GM23338 (cell line): Measurements from ENCODE around the gene LRRC27. TPM values are rescaled to one million over a fixed set of nuclear protein-coding genes. Genes with fewer than 3 reads are reported as not detected.

Experiments
- ATAC-seq: fragments of 200-7000 bp; cut with Tn5 transposase; 3 replicates; pipeline ENCODE4 v1.9.1; 2020
- DNase-seq: peaks from one replicate; pipeline ENCODE4 v3.0.0-alpha.2; 2015; ENCODE audit warnings: low spot score
- H2AFZ ChIP-seq: fragments of 200-600 bp; sonication (generic); 2 replicates; pipeline ENCODE4 v1.8.0; 2016; ENCODE audit warnings: antibody characterized with exemption, mild to moderate bottlenecking, moderate library complexity
- H3F3A ChIP-seq: fragments of 200-600 bp; sonication (generic); replicated peaks from 2 replicates; pipeline ENCODE4 v1.8.0; 2017; ENCODE audit warnings: antibody characterized with exemption, mixed run types, low read depth
- H3K27ac ChIP-seq: fragments of 200-600 bp; sonication (generic); 2 replicates; pipeline ENCODE4 v1.6.1; 2016; ENCODE audit warnings: low read depth
- H3K27me3 ChIP-seq: fragments of 200-600 bp; sonication (generic); 2 replicates; pipeline ENCODE4 v1.8.0; 2016; ENCODE audit warnings: mild to moderate bottlenecking, mixed run types, moderate library complexity; ENCODE audit not compliant: insufficient read depth
- H3K36me3 ChIP-seq: fragments of 200-600 bp; sonication (generic); 2 replicates; pipeline ENCODE4 v1.8.0; 2016; ENCODE audit warnings: mild to moderate bottlenecking; ENCODE audit not compliant: insufficient read depth
- H3K4me1 ChIP-seq: fragments of 200-600 bp; sonication (generic); 2 replicates; pipeline ENCODE4 v1.8.0; 2016; ENCODE audit warnings: mild to moderate bottlenecking, moderate library complexity; ENCODE audit not compliant: insufficient read depth
- H3K4me2 ChIP-seq: fragments of 200-600 bp; sonication (generic); 2 replicates; pipeline ENCODE4 v1.7.1; 2017; ENCODE audit warnings: mixed run types
- H3K4me3 ChIP-seq: fragments of 200-600 bp; sonication (generic); 2 replicates; pipeline ENCODE4 v1.6.1; 2016; ENCODE audit warnings: mixed run types
- H3K79me2 ChIP-seq: fragments of 200-600 bp; sonication (generic); replicated peaks from 2 replicates; pipeline ENCODE4 v1.8.0; 2017; ENCODE audit warnings: mild to moderate bottlenecking; ENCODE audit not compliant: insufficient read depth
- H3K9me2 ChIP-seq: fragments of 200-600 bp; sonication (generic); 2 replicates; pipeline ENCODE4 v1.8.0; 2017; ENCODE audit not compliant: insufficient read depth
- H4K20me1 ChIP-seq: fragments of 200-600 bp; sonication (generic); replicated peaks from 2 replicates; pipeline ENCODE4 v1.8.0; 2017; ENCODE audit warnings: mild to moderate bottlenecking; ENCODE audit not compliant: insufficient read depth
- H3K27ac Mint-ChIP-seq: 2 replicates; pipeline ENCODE4 v1.8.0; 2020; ENCODE audit warnings: inconsistent platforms, mild to moderate bottlenecking, moderate library complexity, mixed read lengths
- H3K27me3 Mint-ChIP-seq: 3 replicates; pipeline ENCODE4 v1.8.0; 2022; ENCODE audit warnings: low read depth, mild to moderate bottlenecking, moderate library complexity, mixed read lengths, inconsistent platforms; ENCODE audit not compliant: insufficient read depth, poor library complexity
- H3K36me3 Mint-ChIP-seq: 3 replicates; pipeline ENCODE4 v1.8.0; 2021; ENCODE audit warnings: low read depth, mild to moderate bottlenecking, inconsistent platforms, moderate library complexity, mixed read lengths
- H3K4me1 Mint-ChIP-seq: 3 replicates; pipeline ENCODE4 v1.8.0; 2020; ENCODE audit warnings: mild to moderate bottlenecking, inconsistent platforms, mixed read lengths
- H3K4me3 Mint-ChIP-seq: 3 replicates; pipeline ENCODE4 v1.8.0; 2021; ENCODE audit warnings: moderate library complexity, mild to moderate bottlenecking, inconsistent platforms, mixed read lengths
- H3K9me3 Mint-ChIP-seq: 3 replicates; pipeline ENCODE4 v1.8.0; 2020; ENCODE audit warnings: moderate library complexity, mild to moderate bottlenecking, inconsistent platforms, mixed read lengths
- CREB1 ChIP-seq: fragments of 250-450 bp; sonication (Bioruptor Pico); IDR thresholded peaks from 2 replicates; pipeline ENCODE4 v1.5.0; 2020; ENCODE audit warnings: low read depth, mild to moderate bottlenecking, moderate library complexity
- EZH2 ChIP-seq: fragments of 200-600 bp; sonication (generic); IDR thresholded peaks from one replicate; pipeline ENCODE4 v1.8.0; 2017; ENCODE audit warnings: antibody characterized with exemption, mild to moderate bottlenecking, low read depth; ENCODE audit not compliant: unreplicated experiment
- EZH2phosphoT487 ChIP-seq: fragments of 200-600 bp; sonication (generic); IDR thresholded peaks from one replicate; pipeline ENCODE4 v1.8.1; 2018; ENCODE audit warnings: antibody characterized with exemption; ENCODE audit not compliant: unreplicated experiment
- JUNB ChIP-seq: IDR thresholded peaks from one replicate; pipeline ENCODE4 v1.6.1; 2016; ENCODE audit warnings: antibody characterized with exemption; ENCODE audit not compliant: unreplicated experiment
- NANOG ChIP-seq: IDR thresholded peaks from 2 replicates; pipeline ENCODE4 v1.6.1; 2016; ENCODE audit warnings: antibody characterized with exemption, borderline replicate concordance
- POLR2AphosphoS5 ChIP-seq: IDR thresholded peaks from 2 replicates; pipeline ENCODE4 v1.6.1; 2016; ENCODE audit warnings: antibody characterized with exemption, low read depth
- STAT1 ChIP-seq: IDR thresholded peaks from one replicate; pipeline ENCODE4 v1.6.1; 2016; ENCODE audit warnings: antibody characterized with exemption; ENCODE audit not compliant: unreplicated experiment
- ZNF114 ChIP-seq: fragments of 250-450 bp; sonication (Bioruptor Pico); IDR thresholded peaks from 2 replicates; pipeline ENCODE4 v1.5.0; 2020; ENCODE audit warnings: mild to moderate bottlenecking, moderate library complexity
- ZNF331 ChIP-seq: fragments of 250-450 bp; sonication (Bioruptor Pico); IDR thresholded peaks from 2 replicates; pipeline ENCODE4 v1.5.0; 2020; ENCODE audit warnings: low read depth, mild to moderate bottlenecking, moderate library complexity
- polyA plus RNA-seq: library from polyadenylated mRNA; unstranded; fragments of >200 nt; fragmentation: Nextera tagmentation; extraction: Ambion mirVana; gene quantifications from 2 replicates; pipeline ENCODE4 v1.2.1, GENCODE V29; 2016
- total RNA-seq: library from RNA; depleted of rRNA; stranded (reverse); fragments of >200 nt; shearing (Covaris generic); gene quantifications from 2 replicates; pipeline ENCODE4 v1.2.3, GENCODE V29; 2014
- TF ChIP-seq, protein P1 (sequence below): IDR thresholded peaks from 2 replicates; pipeline ENCODE4 v1.6.1; 2016; ENCODE audit warnings: antibody characterized with exemption
- TF ChIP-seq, protein P2 (sequence below): IDR thresholded peaks from one replicate; pipeline ENCODE4 v1.6.1; 2018; ENCODE audit warnings: antibody characterized with exemption; ENCODE audit not compliant: unreplicated experiment
- TF ChIP-seq, protein P3 (sequence below): fragments of 250-450 bp; sonication (Bioruptor Pico); IDR thresholded peaks from 2 replicates; pipeline ENCODE4 v1.5.0; 2020; ENCODE audit warnings: mild to moderate bottlenecking, moderate library complexity
- TF ChIP-seq, protein P4 (sequence below), 2 experiments: fragments of 200-600 bp in 1 of 2; sonication (generic) in 1 of 2; conservative IDR thresholded peaks; 2 replicates each; pipeline versions ENCODE4 v1.5.1 to v1.6.1; 2016 to 2017; ENCODE audit warnings: antibody characterized with exemption in 2 of 2, low read depth in 2 of 2, mild to moderate bottlenecking in 2 of 2, moderate library complexity in 1 of 2

The LRRC27 gene
- total and polyA plus RNA-seq, 2 experiments from 2014 or later: 2.9 to 3.5 TPM

DNA sequence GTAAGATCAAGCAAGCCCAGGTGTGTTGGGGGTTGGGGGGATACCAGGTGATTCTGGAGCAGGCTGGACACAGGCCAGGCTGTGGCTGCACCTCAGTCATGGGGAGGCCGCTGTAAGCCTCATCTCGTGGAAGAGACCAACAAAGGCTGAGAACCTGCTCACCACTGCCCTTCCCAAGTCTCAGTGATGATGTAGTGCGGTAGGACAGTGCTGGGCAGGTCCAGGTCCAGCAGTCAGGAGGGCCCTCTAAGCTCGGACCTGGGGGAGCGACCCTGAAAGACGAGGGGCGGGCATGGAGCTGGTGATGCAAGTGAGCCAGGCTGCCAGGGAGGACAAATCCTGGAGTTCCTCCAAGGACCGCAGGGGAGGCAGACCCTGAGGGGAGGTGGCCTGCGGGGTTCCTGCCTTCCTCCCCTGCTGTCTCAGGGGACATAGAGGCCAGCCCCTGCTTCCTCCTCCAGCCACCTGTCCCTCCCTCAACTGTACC, 61.7 kb downstream of the LRRC27 start:
- ATAC-seq (no peak), DNase-seq (no peak)
- no peaks in the 10 kb centered on the region for H4K20me1 ChIP-seq
- no peak overlapping the region for H3K4me2 ChIP-seq
- peaks cover 9% of the 10 kb centered on the region for H3K4me1 Mint-ChIP-seq
- no peaks in the 10 kb centered on the region for H3K36me3 ChIP-seq
- H3K4me3 Mint-ChIP-seq: no peak overlapping the region
- no peak overlapping the region for H3K27ac Mint-ChIP-seq
- H3K9me2 ChIP-seq: peaks cover 14% of the 10 kb centered on the region
- H3K79me2 ChIP-seq: no peaks in the 10 kb centered on the region
- H3K27me3 ChIP-seq: peaks cover 6% of the 10 kb centered on the region; the same call in 1 of the 2 replicates
- H2AFZ ChIP-seq: no peak overlapping the region
- no peaks in the 10 kb centered on the region for H3F3A ChIP-seq
- no peak overlapping the region for H3K4me3 ChIP-seq
- H3K9me3 Mint-ChIP-seq: peaks cover 5% of the 10 kb centered on the region; the same call in 1 of the 3 replicates
- TF ChIP-seq STAT1: no peak
- TF ChIP-seq, protein P1, sequence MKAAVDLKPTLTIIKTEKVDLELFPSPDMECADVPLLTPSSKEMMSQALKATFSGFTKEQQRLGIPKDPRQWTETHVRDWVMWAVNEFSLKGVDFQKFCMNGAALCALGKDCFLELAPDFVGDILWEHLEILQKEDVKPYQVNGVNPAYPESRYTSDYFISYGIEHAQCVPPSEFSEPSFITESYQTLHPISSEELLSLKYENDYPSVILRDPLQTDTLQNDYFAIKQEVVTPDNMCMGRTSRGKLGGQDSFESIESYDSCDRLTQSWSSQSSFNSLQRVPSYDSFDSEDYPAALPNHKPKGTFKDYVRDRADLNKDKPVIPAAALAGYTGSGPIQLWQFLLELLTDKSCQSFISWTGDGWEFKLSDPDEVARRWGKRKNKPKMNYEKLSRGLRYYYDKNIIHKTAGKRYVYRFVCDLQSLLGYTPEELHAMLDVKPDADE: no peak
- no peak for TF ChIP-seq ZNF331 (CRISPR knock-in tag)
- no peak for TF ChIP-seq NANOG
- no peak for TF ChIP-seq EZH2phosphoT487
- no peak for TF ChIP-seq CREB1 (CRISPR knock-in tag)
- no peak for TF ChIP-seq EZH2
- TF ChIP-seq, protein P2, sequence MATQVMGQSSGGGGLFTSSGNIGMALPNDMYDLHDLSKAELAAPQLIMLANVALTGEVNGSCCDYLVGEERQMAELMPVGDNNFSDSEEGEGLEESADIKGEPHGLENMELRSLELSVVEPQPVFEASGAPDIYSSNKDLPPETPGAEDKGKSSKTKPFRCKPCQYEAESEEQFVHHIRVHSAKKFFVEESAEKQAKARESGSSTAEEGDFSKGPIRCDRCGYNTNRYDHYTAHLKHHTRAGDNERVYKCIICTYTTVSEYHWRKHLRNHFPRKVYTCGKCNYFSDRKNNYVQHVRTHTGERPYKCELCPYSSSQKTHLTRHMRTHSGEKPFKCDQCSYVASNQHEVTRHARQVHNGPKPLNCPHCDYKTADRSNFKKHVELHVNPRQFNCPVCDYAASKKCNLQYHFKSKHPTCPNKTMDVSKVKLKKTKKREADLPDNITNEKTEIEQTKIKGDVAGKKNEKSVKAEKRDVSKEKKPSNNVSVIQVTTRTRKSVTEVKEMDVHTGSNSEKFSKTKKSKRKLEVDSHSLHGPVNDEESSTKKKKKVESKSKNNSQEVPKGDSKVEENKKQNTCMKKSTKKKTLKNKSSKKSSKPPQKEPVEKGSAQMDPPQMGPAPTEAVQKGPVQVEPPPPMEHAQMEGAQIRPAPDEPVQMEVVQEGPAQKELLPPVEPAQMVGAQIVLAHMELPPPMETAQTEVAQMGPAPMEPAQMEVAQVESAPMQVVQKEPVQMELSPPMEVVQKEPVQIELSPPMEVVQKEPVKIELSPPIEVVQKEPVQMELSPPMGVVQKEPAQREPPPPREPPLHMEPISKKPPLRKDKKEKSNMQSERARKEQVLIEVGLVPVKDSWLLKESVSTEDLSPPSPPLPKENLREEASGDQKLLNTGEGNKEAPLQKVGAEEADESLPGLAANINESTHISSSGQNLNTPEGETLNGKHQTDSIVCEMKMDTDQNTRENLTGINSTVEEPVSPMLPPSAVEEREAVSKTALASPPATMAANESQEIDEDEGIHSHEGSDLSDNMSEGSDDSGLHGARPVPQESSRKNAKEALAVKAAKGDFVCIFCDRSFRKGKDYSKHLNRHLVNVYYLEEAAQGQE: no peak
- TF ChIP-seq, protein P3, sequence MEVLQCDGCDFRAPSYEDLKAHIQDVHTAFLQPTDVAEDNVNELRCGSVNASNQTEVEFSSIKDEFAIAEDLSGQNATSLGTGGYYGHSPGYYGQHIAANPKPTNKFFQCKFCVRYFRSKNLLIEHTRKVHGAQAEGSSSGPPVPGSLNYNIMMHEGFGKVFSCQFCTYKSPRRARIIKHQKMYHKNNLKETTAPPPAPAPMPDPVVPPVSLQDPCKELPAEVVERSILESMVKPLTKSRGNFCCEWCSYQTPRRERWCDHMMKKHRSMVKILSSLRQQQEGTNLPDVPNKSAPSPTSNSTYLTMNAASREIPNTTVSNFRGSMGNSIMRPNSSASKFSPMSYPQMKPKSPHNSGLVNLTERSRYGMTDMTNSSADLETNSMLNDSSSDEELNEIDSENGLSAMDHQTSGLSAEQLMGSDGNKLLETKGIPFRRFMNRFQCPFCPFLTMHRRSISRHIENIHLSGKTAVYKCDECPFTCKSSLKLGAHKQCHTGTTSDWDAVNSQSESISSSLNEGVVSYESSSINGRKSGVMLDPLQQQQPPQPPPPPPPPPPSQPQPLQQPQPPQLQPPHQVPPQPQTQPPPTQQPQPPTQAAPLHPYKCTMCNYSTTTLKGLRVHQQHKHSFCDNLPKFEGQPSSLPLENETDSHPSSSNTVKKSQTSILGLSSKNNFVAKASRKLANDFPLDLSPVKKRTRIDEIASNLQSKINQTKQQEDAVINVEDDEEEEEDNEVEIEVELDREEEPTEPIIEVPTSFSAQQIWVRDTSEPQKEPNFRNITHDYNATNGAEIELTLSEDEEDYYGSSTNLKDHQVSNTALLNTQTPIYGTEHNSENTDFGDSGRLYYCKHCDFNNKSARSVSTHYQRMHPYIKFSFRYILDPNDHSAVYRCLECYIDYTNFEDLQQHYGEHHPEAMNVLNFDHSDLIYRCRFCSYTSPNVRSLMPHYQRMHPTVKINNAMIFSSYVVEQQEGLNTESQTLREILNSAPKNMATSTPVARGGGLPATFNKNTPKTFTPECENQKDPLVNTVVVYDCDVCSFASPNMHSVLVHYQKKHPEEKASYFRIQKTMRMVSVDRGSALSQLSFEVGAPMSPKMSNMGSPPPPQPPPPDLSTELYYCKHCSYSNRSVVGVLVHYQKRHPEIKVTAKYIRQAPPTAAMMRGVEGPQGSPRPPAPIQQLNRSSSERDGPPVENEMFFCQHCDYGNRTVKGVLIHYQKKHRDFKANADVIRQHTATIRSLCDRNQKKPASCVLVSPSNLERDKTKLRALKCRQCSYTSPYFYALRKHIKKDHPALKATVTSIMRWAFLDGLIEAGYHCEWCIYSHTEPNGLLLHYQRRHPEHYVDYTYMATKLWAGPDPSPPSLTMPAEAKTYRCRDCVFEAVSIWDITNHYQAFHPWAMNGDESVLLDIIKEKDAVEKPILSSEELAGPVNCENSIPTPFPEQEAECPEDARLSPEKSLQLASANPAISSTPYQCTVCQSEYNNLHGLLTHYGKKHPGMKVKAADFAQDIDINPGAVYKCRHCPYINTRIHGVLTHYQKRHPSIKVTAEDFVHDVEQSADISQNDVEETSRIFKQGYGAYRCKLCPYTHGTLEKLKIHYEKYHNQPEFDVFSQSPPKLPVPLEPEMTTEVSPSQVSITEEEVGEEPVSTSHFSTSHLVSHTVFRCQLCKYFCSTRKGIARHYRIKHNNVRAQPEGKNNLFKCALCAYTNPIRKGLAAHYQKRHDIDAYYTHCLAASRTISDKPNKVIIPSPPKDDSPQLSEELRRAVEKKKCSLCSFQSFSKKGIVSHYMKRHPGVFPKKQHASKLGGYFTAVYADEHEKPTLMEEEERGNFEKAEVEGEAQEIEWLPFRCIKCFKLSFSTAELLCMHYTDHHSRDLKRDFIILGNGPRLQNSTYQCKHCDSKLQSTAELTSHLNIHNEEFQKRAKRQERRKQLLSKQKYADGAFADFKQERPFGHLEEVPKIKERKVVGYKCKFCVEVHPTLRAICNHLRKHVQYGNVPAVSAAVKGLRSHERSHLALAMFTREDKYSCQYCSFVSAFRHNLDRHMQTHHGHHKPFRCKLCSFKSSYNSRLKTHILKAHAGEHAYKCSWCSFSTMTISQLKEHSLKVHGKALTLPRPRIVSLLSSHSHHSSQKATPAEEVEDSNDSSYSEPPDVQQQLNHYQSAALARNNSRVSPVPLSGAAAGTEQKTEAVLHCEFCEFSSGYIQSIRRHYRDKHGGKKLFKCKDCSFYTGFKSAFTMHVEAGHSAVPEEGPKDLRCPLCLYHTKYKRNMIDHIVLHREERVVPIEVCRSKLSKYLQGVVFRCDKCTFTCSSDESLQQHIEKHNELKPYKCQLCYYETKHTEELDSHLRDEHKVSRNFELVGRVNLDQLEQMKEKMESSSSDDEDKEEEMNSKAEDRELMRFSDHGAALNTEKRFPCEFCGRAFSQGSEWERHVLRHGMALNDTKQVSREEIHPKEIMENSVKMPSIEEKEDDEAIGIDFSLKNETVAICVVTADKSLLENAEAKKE: no peak
- TF ChIP-seq, protein P4, sequence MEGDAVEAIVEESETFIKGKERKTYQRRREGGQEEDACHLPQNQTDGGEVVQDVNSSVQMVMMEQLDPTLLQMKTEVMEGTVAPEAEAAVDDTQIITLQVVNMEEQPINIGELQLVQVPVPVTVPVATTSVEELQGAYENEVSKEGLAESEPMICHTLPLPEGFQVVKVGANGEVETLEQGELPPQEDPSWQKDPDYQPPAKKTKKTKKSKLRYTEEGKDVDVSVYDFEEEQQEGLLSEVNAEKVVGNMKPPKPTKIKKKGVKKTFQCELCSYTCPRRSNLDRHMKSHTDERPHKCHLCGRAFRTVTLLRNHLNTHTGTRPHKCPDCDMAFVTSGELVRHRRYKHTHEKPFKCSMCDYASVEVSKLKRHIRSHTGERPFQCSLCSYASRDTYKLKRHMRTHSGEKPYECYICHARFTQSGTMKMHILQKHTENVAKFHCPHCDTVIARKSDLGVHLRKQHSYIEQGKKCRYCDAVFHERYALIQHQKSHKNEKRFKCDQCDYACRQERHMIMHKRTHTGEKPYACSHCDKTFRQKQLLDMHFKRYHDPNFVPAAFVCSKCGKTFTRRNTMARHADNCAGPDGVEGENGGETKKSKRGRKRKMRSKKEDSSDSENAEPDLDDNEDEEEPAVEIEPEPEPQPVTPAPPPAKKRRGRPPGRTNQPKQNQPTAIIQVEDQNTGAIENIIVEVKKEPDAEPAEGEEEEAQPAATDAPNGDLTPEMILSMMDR (conservative IDR thresholded peaks at IDR 0.05; ENCODE audit: low read depth in 2 of 2): no peak
- TF ChIP-seq POLR2AphosphoS5: no peak
- no peak for TF ChIP-seq ZNF114 (CRISPR knock-in tag)
- TF ChIP-seq JUNB: no peak
- peaks cover 16% of the 10 kb centered on the region; the same call in 1 of the 2 replicates for H3K4me1 ChIP-seq
- no peak overlapping the region for H3K27ac ChIP-seq
- peaks cover 3% of the 10 kb centered on the region; the same call in 1 of the 3 replicates for H3K36me3 Mint-ChIP-seq
- peaks cover 6% of the 10 kb centered on the region for H3K27me3 Mint-ChIP-seq
